ENCODE data around the gene CFD. TPM values are rescaled to one million over a fixed set of nuclear protein-coding genes. Genes with fewer than 3 reads are reported as not detected.
A peak's percentile ranks its signal among the peaks of the same experiment; 100 is the strongest.

The CFD gene
- total and polyA plus RNA-seq, 8 donors, result 36.6 to 1,275 (median 129) TPM

- TF ChIP-seq CTCF (IDR thresholded peaks at IDR 0.05) (no peak), POLR2AphosphoS5 (IDR thresholded peaks at IDR 0.05) (no peak), POLR2A (IDR thresholded peaks at IDR 0.05) (no peak), EP300 (IDR thresholded peaks at IDR 0.05) (no peak)
- intact Hi-C loops (cut with DNase I; ENCODE audit: low total_unique reads), result no loop called here
- H3K9me3 ChIP-seq, result no peaks in the 10 kb centered on the region
- 95 to 99% (median 98%) methylated on average over 27 to 34 of the region's 34 CpGs for WGBS, 5 donors
- H3K27me3 ChIP-seq, result no peaks in the 10 kb centered on the region
- DNase-seq, result no peak
- peaks cover 62 to 94% (median 88%) of the 10 kb centered on the region in 4 donors for H3K36me3 ChIP-seq
- no peak overlapping the region for H3K4me3 ChIP-seq
- H3K27ac ChIP-seq, result no peak overlapping the region
- peaks cover 0 to 4% (median 0%) of the 10 kb centered on the region in 4 donors for H3K4me1 ChIP-seq
Observed at GRCh38 chr19:881385-882071, 22.1 kb downstream of the CFD start.

GRCh38 chr19:882871-883497, 23.5 kb downstream of the CFD start:
- Histone ChIP-seq H3K27ac (no peak overlapping the region), H3K27me3 (no peaks in the 10 kb centered on the region), H3K4me1 (peaks cover 0 to 4% (median 0%) of the 10 kb centered on the region in 4 donors), H3K9me3 (no peaks in the 10 kb centered on the region), H3K4me3 (no peak overlapping the region), H3K36me3 (peaks cover 56 to 96% (median 92%) of the 10 kb centered on the region in 4 donors)
- intact Hi-C loops (cut with DNase I; ENCODE audit: low total_unique reads), result no loop called here
- TF ChIP-seq EP300 (IDR thresholded peaks at IDR 0.05), result no peak
- TF ChIP-seq POLR2AphosphoS5 (IDR thresholded peaks at IDR 0.05), result no peak
- no peak for TF ChIP-seq POLR2A (IDR thresholded peaks at IDR 0.05)
- no peak for TF ChIP-seq CTCF (IDR thresholded peaks at IDR 0.05)
- no peak for DNase-seq
- 89 to 96% (median 94%) methylated on average over 13 to 30 of the region's 30 CpGs for WGBS, 5 donors

- Histone ChIP-seq H3K4me1 (peaks cover 0 to 4% (median 0%) of the 10 kb centered on the region in 4 donors), H3K27ac (no peak overlapping the region), H3K4me3 (no peak overlapping the region), H3K9me3 (no peaks in the 10 kb centered on the region), H3K36me3 (peaks cover 56 to 100% (median 99%) of the 10 kb centered on the region in 4 donors), H3K27me3 (no peaks in the 10 kb centered on the region)
- peak in 1 of 2 donors; percentile 54 for DNase-seq
- 81 to 91% (median 89%) methylated on average over 18 to 22 of the region's 22 CpGs for WGBS, 5 donors
- TF ChIP-seq EP300 (IDR thresholded peaks at IDR 0.05) (no peak), POLR2AphosphoS5 (IDR thresholded peaks at IDR 0.05) (no peak), POLR2A (IDR thresholded peaks at IDR 0.05) (no peak), CTCF (IDR thresholded peaks at IDR 0.05) (no peak)
- intact Hi-C loops (cut with DNase I; ENCODE audit: low total_unique reads), result no loop called here
Observed at GRCh38 chr19:883661-884211, 24.3 kb downstream of the CFD start.

- TF ChIP-seq POLR2A (IDR thresholded peaks at IDR 0.05) (no peak), EP300 (IDR thresholded peaks at IDR 0.05) (no peak)
- no peaks in the 10 kb centered on the region for H3K9me3 ChIP-seq
- 92 to 95% (median 95%) methylated on average over 31 to 51 of the region's 51 CpGs for WGBS, 5 donors
- no peak for DNase-seq
- H3K27me3 ChIP-seq, result no peaks in the 10 kb centered on the region
- peaks cover 62 to 100% (median 99%) of the 10 kb centered on the region in 4 donors for H3K36me3 ChIP-seq
- intact Hi-C loops (cut with DNase I; ENCODE audit: low total_unique reads), result no loop called here
- H3K4me3 ChIP-seq, result no peak overlapping the region
- H3K4me1 ChIP-seq, result peaks cover 0 to 4% (median 0%) of the 10 kb centered on the region in 4 donors
- H3K27ac ChIP-seq, result no peak overlapping the region
Observed at GRCh38 chr19:884420-885211, 25.2 kb downstream of the CFD start.
